GM19467 (cell line): ENCODE data around the gene BPTF.
A peak's percentile ranks its signal among the peaks of the same experiment; 100 is the strongest.
"Not testable (repeated sequence)": the region's sequence is repeated elsewhere in the genome, so short reads cannot be mapped to it uniquely, and the experiment has no call there.

ENCODE experiments used
- ATAC-seq: cut with Tn5 transposase; IDR thresholded peaks from one replicate; pipeline ENCODE4 v1.9.1; 2021; ENCODE audit warnings: mild to moderate bottlenecking, moderate library complexity; ENCODE audit not compliant: unreplicated experiment

The BPTF gene

GRCh38 chr17:67999291-67999911, 174.1 kb downstream of the BPTF start:
- ATAC-seq = no peak

GRCh38 chr17:68004201-68004600, 178.9 kb downstream of the BPTF start:
- no peak for ATAC-seq

DNA sequence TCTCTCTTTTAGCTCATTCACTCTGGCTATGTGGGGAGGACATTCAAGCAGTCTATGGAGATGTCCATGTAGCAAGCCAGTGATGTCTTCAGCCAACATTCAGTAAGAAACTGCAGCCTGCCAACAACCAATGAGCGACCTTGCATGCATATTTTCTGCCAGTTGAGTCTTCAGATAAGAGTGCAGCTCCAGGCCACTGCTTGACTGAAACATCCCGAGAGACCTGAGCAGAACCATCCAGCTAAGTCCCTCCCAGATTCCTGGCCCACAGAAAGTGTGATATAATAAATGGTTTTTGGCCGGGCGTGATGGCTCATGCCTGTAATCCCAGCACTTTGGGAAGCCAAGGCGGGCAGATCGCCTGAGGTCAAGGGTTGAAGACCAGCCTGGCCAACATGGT, 181.5 kb downstream of the BPTF start:
- no peak for ATAC-seq

- ATAC-seq = no peak
Observed at GRCh38 chr17:68011199-68011665, 185.9 kb downstream of the BPTF start.

GRCh38 chr17:68013385-68013784, 188.1 kb downstream of the BPTF start:
- no peak for ATAC-seq

DNA sequence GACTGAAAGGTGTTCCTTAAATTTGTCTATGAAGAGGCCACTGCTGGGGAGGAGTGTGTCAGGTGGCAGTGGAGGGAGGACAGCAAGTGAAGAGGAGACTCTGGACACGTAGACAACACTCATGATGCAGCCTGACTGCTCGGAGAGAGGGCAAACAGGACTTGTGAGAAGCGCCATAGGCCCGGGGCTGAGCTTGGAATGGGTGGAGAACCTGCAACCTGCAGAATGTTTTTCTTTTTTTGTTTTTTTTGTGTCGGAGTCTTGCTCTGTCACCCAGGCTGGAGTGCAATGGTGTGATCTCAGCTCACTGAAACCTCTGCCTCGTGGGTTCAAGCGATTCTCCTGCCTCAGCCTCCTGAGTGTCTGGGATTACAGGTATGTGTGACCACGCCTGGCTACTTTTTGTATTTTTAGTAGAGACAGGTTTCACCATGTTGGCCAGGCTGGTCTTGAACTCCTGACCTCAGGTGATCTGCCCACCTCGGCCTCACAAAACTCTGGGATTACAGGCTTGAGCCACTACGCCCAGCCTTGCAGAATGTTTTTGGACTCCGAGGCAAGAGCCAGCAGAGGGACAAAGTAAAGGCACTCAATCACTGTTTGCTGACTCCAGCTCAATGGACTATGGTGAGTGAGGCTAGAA, 189.9 kb downstream of the BPTF start:
- no peak for ATAC-seq

DNA sequence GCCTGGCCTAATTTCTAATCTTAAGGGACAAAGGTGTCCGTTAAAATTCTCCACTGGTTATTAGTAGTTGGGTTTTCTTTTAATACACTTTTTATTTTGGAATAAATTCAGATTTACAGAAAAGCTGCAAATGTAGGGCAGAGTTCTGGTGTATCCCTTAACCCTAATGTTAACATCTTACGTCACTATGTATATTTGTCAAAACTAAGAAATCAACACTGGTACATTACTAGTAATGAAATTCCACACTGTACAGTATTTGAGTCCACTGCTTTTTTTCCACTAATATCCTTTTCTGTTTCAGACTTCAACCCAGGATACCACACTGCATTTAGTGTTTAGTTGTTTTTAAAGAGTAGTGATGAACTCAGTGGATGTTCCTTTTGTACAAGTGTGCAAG, 191.5 kb downstream of the BPTF start:
- no peak for ATAC-seq

GRCh38 chr17:68018493-68018892, 193.2 kb downstream of the BPTF start:
- ATAC-seq = not testable (repeated sequence)

DNA sequence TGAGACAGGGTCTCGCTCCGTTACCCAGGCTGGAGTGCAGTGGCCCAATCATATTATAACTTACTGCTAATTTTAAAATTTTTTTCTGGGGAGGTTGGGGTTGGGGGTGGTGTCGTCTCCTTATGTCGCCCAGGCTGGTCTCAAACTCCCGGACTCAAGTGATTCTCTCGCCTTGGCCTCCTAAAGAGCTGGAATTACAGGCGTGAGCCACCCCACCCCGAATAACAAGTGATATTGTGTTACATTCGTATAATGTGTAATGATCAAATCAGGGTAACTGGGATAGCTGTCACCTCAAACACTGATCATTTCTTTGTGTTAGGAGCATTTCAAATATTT, 194.0 kb downstream of the BPTF start:
- no peak for ATAC-seq

DNA sequence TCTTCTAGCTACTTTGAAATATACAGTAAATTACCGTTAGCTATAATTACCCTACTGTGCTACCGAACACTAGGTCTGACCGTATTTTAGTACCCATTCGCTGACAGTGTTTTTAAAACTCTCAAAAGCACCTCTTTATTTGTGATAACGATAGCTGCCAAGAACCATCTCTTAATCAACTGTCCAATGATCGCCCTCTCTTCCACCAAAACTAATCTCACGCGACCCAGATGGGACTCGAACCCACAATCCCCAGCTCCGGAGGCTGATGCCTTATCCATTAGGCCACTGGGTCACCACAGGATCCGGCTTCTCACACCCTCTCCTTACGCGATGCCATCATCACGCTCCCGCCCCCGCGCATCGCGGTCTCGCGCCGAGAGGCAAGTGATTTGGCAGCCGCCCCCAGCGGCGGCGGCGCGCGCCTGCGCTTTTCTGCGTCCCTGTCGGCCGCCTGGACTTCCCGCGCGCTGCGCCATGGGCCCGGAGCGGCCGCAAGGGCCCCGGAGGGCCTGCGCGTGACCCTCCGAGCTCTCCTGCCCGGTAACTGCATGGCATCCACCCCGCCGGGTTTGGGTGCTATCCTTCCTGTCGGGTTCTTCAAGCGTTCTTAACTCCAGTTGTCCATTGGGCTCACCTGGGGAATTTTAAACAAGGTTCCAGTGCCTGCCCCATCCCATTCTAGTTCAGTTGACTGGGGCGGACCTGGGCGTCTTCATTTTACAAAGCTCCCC, 194.5 kb downstream of the BPTF start:
- peak; percentile 89 for ATAC-seq

DNA sequence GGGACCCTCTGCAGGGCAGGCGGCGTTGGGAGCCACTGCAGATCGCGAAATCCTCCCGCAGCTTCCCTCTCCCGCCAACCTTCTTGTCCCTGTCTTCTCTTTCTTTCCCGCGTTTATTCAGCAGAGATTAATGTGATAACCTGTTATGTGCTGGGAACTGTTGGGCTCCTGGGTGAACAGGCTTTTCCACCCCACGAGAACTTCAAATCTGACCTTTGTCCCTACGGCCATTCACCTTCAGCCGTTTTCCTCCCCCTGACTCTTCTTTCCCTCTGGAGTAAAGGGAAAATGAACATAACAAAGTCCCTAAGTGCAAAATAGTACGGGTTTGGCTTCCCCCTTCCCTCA, 195.1 kb downstream of the BPTF start:
- ATAC-seq = no peak

DNA sequence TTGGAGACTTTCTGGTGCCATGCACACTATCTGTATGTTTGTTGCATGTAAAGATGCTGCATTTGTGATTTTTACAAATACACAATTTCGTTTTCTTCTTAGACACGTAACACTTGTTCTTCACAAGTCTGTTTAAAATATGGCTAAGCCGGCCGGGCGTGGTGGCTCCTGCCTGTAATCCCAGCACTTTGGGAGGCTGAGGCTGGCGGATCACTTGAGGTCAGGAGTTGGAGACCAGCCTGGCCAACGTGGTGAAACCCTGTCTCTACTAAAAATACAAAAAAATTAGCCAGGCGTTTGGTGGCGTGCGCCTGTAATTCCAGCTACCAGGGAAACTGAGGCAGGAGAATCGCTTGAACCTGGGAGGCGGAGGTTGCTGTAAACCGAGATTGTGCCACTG, 195.5 kb downstream of the BPTF start:
- ATAC-seq = not testable (repeated sequence)

GRCh38 chr17:68021963-68022362, 196.7 kb downstream of the BPTF start:
- ATAC-seq = no peak

DNA sequence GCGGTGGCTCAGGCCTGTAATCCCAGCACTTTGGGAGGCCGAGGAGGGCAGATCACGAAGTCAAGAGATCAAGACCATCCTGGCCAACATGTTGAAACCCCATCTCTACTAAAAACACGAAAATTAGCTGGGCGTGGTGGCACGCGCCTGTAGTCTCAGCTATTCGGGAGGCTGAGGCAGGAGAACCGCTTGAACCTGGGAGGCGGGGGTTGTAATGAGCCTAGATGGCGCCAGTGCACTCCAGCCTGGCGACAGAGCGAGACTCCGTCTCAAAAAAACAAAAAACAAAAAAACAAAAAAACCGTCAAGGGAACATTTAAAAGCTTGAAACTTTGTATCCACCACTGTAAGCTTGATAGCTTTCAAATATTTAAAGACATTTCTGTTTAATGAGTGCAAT, 197.2 kb downstream of the BPTF start:
- not testable (repeated sequence) for ATAC-seq

GRCh38 chr17:68029512-68030215, 204.4 kb downstream of the BPTF start:
- no peak for ATAC-seq
